ENCODE data around the gene FKBP1C.

DNA sequence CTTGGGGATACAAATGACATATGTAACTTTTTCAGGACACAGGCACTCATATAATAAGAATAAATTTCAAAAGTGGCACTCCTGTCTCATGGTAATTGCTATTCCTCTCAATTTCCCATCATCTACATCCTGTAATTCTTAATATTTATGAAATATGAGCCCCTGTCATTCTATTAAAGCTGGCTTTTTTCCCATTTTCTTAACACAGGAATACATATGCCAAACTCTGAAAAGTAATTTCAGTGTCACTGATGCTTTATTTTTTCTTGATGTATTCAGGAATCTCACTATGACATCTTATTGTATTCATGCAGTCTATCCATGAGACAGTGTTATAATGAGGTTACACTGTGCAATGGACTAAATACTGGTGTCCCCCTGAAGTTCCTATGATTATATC is 24.3 kb upstream of the FKBP1C start:
- TF ChIP-seq POLR2A (IDR thresholded peaks at IDR 0.05), result no peak
- TF ChIP-seq, protein P1, sequence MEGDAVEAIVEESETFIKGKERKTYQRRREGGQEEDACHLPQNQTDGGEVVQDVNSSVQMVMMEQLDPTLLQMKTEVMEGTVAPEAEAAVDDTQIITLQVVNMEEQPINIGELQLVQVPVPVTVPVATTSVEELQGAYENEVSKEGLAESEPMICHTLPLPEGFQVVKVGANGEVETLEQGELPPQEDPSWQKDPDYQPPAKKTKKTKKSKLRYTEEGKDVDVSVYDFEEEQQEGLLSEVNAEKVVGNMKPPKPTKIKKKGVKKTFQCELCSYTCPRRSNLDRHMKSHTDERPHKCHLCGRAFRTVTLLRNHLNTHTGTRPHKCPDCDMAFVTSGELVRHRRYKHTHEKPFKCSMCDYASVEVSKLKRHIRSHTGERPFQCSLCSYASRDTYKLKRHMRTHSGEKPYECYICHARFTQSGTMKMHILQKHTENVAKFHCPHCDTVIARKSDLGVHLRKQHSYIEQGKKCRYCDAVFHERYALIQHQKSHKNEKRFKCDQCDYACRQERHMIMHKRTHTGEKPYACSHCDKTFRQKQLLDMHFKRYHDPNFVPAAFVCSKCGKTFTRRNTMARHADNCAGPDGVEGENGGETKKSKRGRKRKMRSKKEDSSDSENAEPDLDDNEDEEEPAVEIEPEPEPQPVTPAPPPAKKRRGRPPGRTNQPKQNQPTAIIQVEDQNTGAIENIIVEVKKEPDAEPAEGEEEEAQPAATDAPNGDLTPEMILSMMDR (IDR thresholded peaks at IDR 0.05), result no peak
